IPS-NIHi11 (cell line): ENCODE measurements around the gene URB1.
"Not testable (repeated sequence)": the region's sequence is repeated elsewhere in the genome, so short reads cannot be mapped to it uniquely, and the experiment has no call there.

Source experiments
- DNase-seq: peaks from one replicate; pipeline ENCODE4 v3.0.0; 2012; ENCODE audit warnings: mixed read lengths, low spot score

Gene URB1

GRCh38 chr21:32412162-32413014, 19.6 kb upstream of the URB1 start, which contains the start of gene EVA1C:
Gene EVA1C, plus strand, starts transcription at chr21:32412706. Its CDS starts 148 bp downstream, at chr21:32412854.
- peak; percentile 74 for DNase-seq

- peak; percentile 50 for DNase-seq
These were observed 18.7 kb upstream of the URB1 start for GRCh38 chr21:32411350-32412161.

GRCh38 chr21:32410916-32411315, 18.1 kb upstream of the URB1 start:
- DNase-seq, result no peak

- no peak for DNase-seq
These were observed 17.5 kb upstream of the URB1 start for GRCh38 chr21:32410291-32410690.

- no peak for DNase-seq
These were observed 13.6 kb upstream of the URB1 start for GRCh38 chr21:32406405-32406804.

- peak; percentile 79 for DNase-seq
These were observed 10.5 kb upstream of the URB1 start for GRCh38 chr21:32403201-32403777.

- no peak for DNase-seq
These were observed 827 bp upstream of the URB1 start for GRCh38 chr21:32393677-32394001.

- DNase-seq, result no peak
These were observed 423 bp downstream of the URB1 start for GRCh38 chr21:32392299-32392879.

GRCh38 chr21:32391755-32392154, 1.1 kb downstream of the URB1 start:
- no peak for DNase-seq

GRCh38 chr21:32390537-32391224, 2.1 kb downstream of the URB1 start:
- not testable (repeated sequence) for DNase-seq

GRCh38 chr21:32389337-32390015, 3.3 kb downstream of the URB1 start:
- DNase-seq, result no peak

- DNase-seq, result no peak
These were observed 4.5 kb downstream of the URB1 start for GRCh38 chr21:32388306-32388705.

- DNase-seq, result no peak
These were observed 5.7 kb downstream of the URB1 start for GRCh38 chr21:32387151-32387550.

- no peak for DNase-seq
These were observed 6.5 kb downstream of the URB1 start for GRCh38 chr21:32386195-32386870.

- DNase-seq, result no peak
These were observed 9.0 kb downstream of the URB1 start for GRCh38 chr21:32383812-32384211.

- DNase-seq, result no peak
These were observed 10.6 kb downstream of the URB1 start for GRCh38 chr21:32382108-32382644.

GRCh38 chr21:32381571-32381970, 11.2 kb downstream of the URB1 start:
- DNase-seq, result no peak

GRCh38 chr21:32380940-32381339, 11.9 kb downstream of the URB1 start:
- DNase-seq, result no peak

GRCh38 chr21:32378956-32379355, 13.9 kb downstream of the URB1 start:
- no peak for DNase-seq

- no peak for DNase-seq
These were observed 14.8 kb downstream of the URB1 start for GRCh38 chr21:32377991-32378390.
